HEK293 (cell line): ENCODE measurements around the gene DOCK1.

Experiments used
- CTCF ChIA-PET: fragments of 350-600 bp; formaldehyde crosslinking; extraction: SDS; loops from one replicate; lab custom pipeline; 2021; ENCODE audit warnings: antibody characterized with exemption; lab: Yijun Ruan, JAX
- POLR2A ChIA-PET: fragments of 300-600 bp; formaldehyde crosslinking; extraction: SDS; loops from one replicate; lab custom pipeline; 2020; ENCODE audit warnings: antibody characterized with exemption, inconsistent platforms; lab: Yijun Ruan, JAX
- H3K27ac ChIP-seq: fragments of 200-500 bp; sonication (Bioruptor generic); 2 replicates; pipeline ENCODE4 v1.5.1; 2014; ENCODE audit warnings: low read depth, low read length, control low read depth, inconsistent platforms; ENCODE audit errors: extremely low read depth
- H3K36me3 ChIP-seq, 2 experiments: fragments of 200-500 bp in 1 of 2; sonication (Bioruptor generic) in 1 of 2; 1 replicate in 1 of 2; 2 replicates in 1 of 2; pipeline ENCODE4 v1.5.1; 2014 to 2017; ENCODE audit warnings: inconsistent platforms in 2 of 2, low read length in 2 of 2; ENCODE audit not compliant: control insufficient read depth in 2 of 2, insufficient read depth in 1 of 2
- H3K4me1 ChIP-seq: fragments of 200-500 bp; sonication (Bioruptor generic); 2 replicates; pipeline ENCODE4 v1.5.1; 2014; ENCODE audit warnings: mild to moderate bottlenecking, low read length, inconsistent platforms; ENCODE audit not compliant: control insufficient read depth, insufficient read depth
- H3K4me3 ChIP-seq: 2 replicates; pipeline ENCODE4 v1.5.1; 2011; ENCODE audit warnings: low read depth, mild to moderate bottlenecking, control low read depth, low read length, moderate library complexity
- H3K9me3 ChIP-seq: fragments of 200-500 bp; sonication (Bioruptor generic); 2 replicates; pipeline ENCODE4 v1.5.1; 2014; ENCODE audit warnings: low read depth, low read length, inconsistent platforms; ENCODE audit not compliant: control insufficient read depth, insufficient read depth
- ATF2 ChIP-seq: fragments of 450-650 bp; formaldehyde crosslinking; IDR thresholded peaks from 2 replicates; pipeline ENCODE4 v1.5.1; 2016; ENCODE audit warnings: missing biosample characterization, missing genetic modification characterization, low read depth
- BCL6B ChIP-seq: fragments of 450-650 bp; formaldehyde crosslinking; IDR thresholded peaks from 2 replicates; pipeline ENCODE4 v1.5.1; 2017; ENCODE audit warnings: missing biosample characterization, missing genetic modification characterization
- GFI1B ChIP-seq: fragments of 450-650 bp; formaldehyde crosslinking; IDR thresholded peaks from 2 replicates; pipeline ENCODE4 v1.5.1; 2016; ENCODE audit warnings: missing biosample characterization, missing genetic modification characterization
- GLIS1 ChIP-seq: fragments of 450-650 bp; formaldehyde crosslinking; IDR thresholded peaks from 2 replicates; pipeline ENCODE4 v1.5.1; 2016; ENCODE audit warnings: missing biosample characterization, missing genetic modification characterization
- HOXA7 ChIP-seq: sonication (generic); formaldehyde crosslinking; IDR thresholded peaks from 2 replicates; pipeline ENCODE4 v1.8.1; 2022; ENCODE audit warnings: missing genetic modification reagents, borderline replicate concordance
- HOXC10 ChIP-seq: sonication (generic); formaldehyde crosslinking; IDR thresholded peaks from 2 replicates; pipeline ENCODE4 v1.8.1; 2023; ENCODE audit warnings: mild to moderate bottlenecking, missing genetic modification reagents
- INSM2 ChIP-seq: fragments of 450-650 bp; formaldehyde crosslinking; IDR thresholded peaks from 2 replicates; pipeline ENCODE4 v1.5.1; 2016; ENCODE audit warnings: missing biosample characterization, missing genetic modification characterization
- KLF16 ChIP-seq: fragments of 450-650 bp; formaldehyde crosslinking; IDR thresholded peaks from 2 replicates; pipeline ENCODE4 v1.5.1; 2017; ENCODE audit warnings: missing biosample characterization, missing genetic modification characterization
- TRIM28 ChIP-seq: IDR thresholded peaks from 2 replicates; pipeline ENCODE4 v1.6.1; 2011; ENCODE audit warnings: low read length, control low read depth, borderline replicate concordance
- ZBTB48 ChIP-seq: fragments of 450-650 bp; formaldehyde crosslinking; IDR thresholded peaks from 2 replicates; pipeline ENCODE4 v1.5.1; 2016; ENCODE audit warnings: missing biosample characterization, missing genetic modification characterization
- ZFP3 ChIP-seq: fragments of 450-650 bp; formaldehyde crosslinking; IDR thresholded peaks from 2 replicates; pipeline ENCODE4 v1.5.1; 2016; ENCODE audit warnings: low read depth, missing biosample characterization, missing genetic modification characterization
- ZIC2 ChIP-seq: fragments of 450-650 bp; formaldehyde crosslinking; IDR thresholded peaks from 2 replicates; pipeline ENCODE4 v1.5.1; 2016; ENCODE audit warnings: missing biosample characterization, missing genetic modification characterization
- ZNF174 ChIP-seq: fragments of 450-650 bp; formaldehyde crosslinking; IDR thresholded peaks from 2 replicates; pipeline ENCODE4 v1.5.0; 2017; ENCODE audit warnings: missing biosample characterization, mild to moderate bottlenecking, missing genetic modification characterization
- ZNF18 ChIP-seq: fragments of 450-650 bp; formaldehyde crosslinking; IDR thresholded peaks from 2 replicates; pipeline ENCODE4 v1.5.1; 2016; ENCODE audit warnings: missing biosample characterization, missing genetic modification characterization
- ZNF266 ChIP-seq: fragments of 450-650 bp; formaldehyde crosslinking; IDR thresholded peaks from 2 replicates; pipeline ENCODE4 v1.5.1; 2016; ENCODE audit warnings: missing biosample characterization, missing genetic modification characterization, low read depth
- ZNF274 ChIP-seq, 2 experiments: fragments of 200-500 bp in 1 of 2; fragments of 450-650 bp in 1 of 2; sonication (Bioruptor generic) in 1 of 2; formaldehyde crosslinking in 1 of 2; IDR thresholded peaks; 2 replicates each; pipeline versions ENCODE4 v1.5.1 to v1.6.1; 2014 to 2016; ENCODE audit warnings: borderline replicate concordance in 1 of 2, inconsistent platforms in 1 of 2, low read length in 1 of 2, missing biosample characterization in 1 of 2, missing genetic modification characterization in 1 of 2
- ZNF362 ChIP-seq: fragments of 450-650 bp; formaldehyde crosslinking; IDR thresholded peaks from 2 replicates; pipeline ENCODE4 v1.5.1; 2016; ENCODE audit warnings: missing biosample characterization, missing genetic modification characterization
- ZNF501 ChIP-seq: fragments of 450-650 bp; formaldehyde crosslinking; IDR thresholded peaks from 2 replicates; pipeline ENCODE4 v1.5.1; 2016; ENCODE audit warnings: missing biosample characterization, missing genetic modification characterization
- ZNF530 ChIP-seq: fragments of 450-650 bp; formaldehyde crosslinking; IDR thresholded peaks from 2 replicates; pipeline ENCODE4 v1.5.1; 2016; ENCODE audit warnings: low read depth, missing biosample characterization, missing genetic modification characterization
- ZNF548 ChIP-seq: fragments of 450-650 bp; formaldehyde crosslinking; IDR thresholded peaks from 2 replicates; pipeline ENCODE4 v1.5.1; 2016; ENCODE audit warnings: missing biosample characterization, missing genetic modification characterization
- ZNF600 ChIP-seq: fragments of 450-650 bp; formaldehyde crosslinking; IDR thresholded peaks from 2 replicates; pipeline ENCODE4 v1.5.1; 2016; ENCODE audit warnings: missing biosample characterization, missing genetic modification characterization
- ZNF768 ChIP-seq: fragments of 450-650 bp; formaldehyde crosslinking; IDR thresholded peaks from 2 replicates; pipeline ENCODE4 v1.5.1; 2018; ENCODE audit warnings: missing biosample characterization, mild to moderate bottlenecking, missing genetic modification characterization

Gene DOCK1

GRCh38 chr10:127020260-127020659, 115.0 kb downstream of the DOCK1 start:
- ChIA-PET POLR2A (interaction anchor here (0.6 kb wide), 1 partner anchor 127 kb away, joined by 5 read pairs; no protein-coding TSS in a partner anchor), CTCF (no interaction called here)
- no peaks in the 10 kb centered on the region for H3K4me1 ChIP-seq
- H3K9me3 ChIP-seq: no peaks in the 10 kb centered on the region
- peaks cover 11 to 53% of the 10 kb centered on the region in 2 experiments; a peak in 2 of 3 replicates for H3K36me3 ChIP-seq
- TF ChIP-seq TRIM28: no peak
- TF ChIP-seq KLF16 (tag by site-specific recombination): no peak
- no peak for TF ChIP-seq GFI1B (tag by site-specific recombination)
- TF ChIP-seq ZNF362: no peak
- TF ChIP-seq ZNF274 (IDR thresholded peaks at IDR 0.05; ENCODE audit: low read length): no peak
- TF ChIP-seq ZNF274 (tag by site-specific recombination; IDR thresholded peaks at IDR 0.05; ENCODE audit: borderline replicate concordance): no peak
- no peak for TF ChIP-seq ZNF530
- no peak overlapping the region for H3K27ac ChIP-seq
- H3K4me3 ChIP-seq: no peak overlapping the region

GRCh38 chr10:127021801-127022200, 116.6 kb downstream of the DOCK1 start:
- TF ChIP-seq ZNF18 (tag by site-specific recombination) (no peak), ZBTB48 (tag by site-specific recombination) (no peak), ZNF501 (tag by site-specific recombination) (no peak), ZIC2 (no peak)
- no peaks in the 10 kb centered on the region for H3K9me3 ChIP-seq
- no peak overlapping the region for H3K27ac ChIP-seq
- peaks cover 12 to 50% of the 10 kb centered on the region in 2 experiments; a peak in 2 of 3 replicates for H3K36me3 ChIP-seq
- ChIA-PET CTCF (interaction anchor here (0.7 kb wide), 1 partner anchor 1606 kb away, joined by 3 read pairs; no protein-coding TSS in a partner anchor), POLR2A (no interaction called here)
- H3K4me1 ChIP-seq: no peaks in the 10 kb centered on the region
- no peak overlapping the region for H3K4me3 ChIP-seq

GRCh38 chr10:127024685-127025435, 119.6 kb downstream of the DOCK1 start:
- ChIA-PET CTCF (interaction anchor here (0.5 kb wide), 1 partner anchor 174 kb away, joined by 5 read pairs; no protein-coding TSS in a partner anchor), POLR2A (interaction anchor here (0.6 kb wide), 1 partner anchor 894 kb away, joined by 3 read pairs; no protein-coding TSS in a partner anchor)
- H3K9me3 ChIP-seq: no peaks in the 10 kb centered on the region
- no peak overlapping the region for H3K27ac ChIP-seq
- no peak overlapping the region for H3K4me3 ChIP-seq
- H3K36me3 ChIP-seq: peaks cover 5 to 61% of the 10 kb centered on the region in 2 experiments; a peak in 2 of 3 replicates
- no peaks in the 10 kb centered on the region for H3K4me1 ChIP-seq
- TF ChIP-seq BCL6B (tag by site-specific recombination) (no peak), ZFP3 (tag by site-specific recombination) (no peak), INSM2 (tag by site-specific recombination) (no peak), ATF2 (tag by site-specific recombination) (no peak), ZNF548 (tag by site-specific recombination) (no peak), GLIS1 (no peak), ZNF600 (no peak), ZNF174 (tag by site-specific recombination) (no peak), HOXA7 (CRISPR knock-in tag) (no peak), HOXC10 (CRISPR knock-in tag) (no peak), ZNF266 (tag by site-specific recombination) (no peak), ZNF768 (tag by site-specific recombination) (no peak)
